OCI-LY7 (cell line): ENCODE results near the gene SCN2A. TPM values are rescaled to one million over a fixed set of nuclear protein-coding genes. Genes with fewer than 3 reads are reported as not detected.

ENCODE experiments used
- BruUV-seq: library from RNA; stranded (reverse); fragments of 400-500 nt; replicated peaks from 2 replicates; lab custom pipeline; 2021; lab: Mats Ljungman, UMichigan
- CTCF ChIA-PET: fragments of 300-600 bp; sonication (Branson Sonifier 250); formaldehyde crosslinking; loops from one replicate; lab custom pipeline; 2022; ENCODE audit warnings: antibody characterized with exemption; ENCODE audit not compliant: unreplicated experiment; lab: Charles Lee
- POLR2A ChIA-PET: fragments of 300-600 bp; sonication (Branson Sonifier 250); formaldehyde crosslinking; loops from one replicate; lab custom pipeline; 2022; ENCODE audit warnings: antibody characterized with exemption; lab: Charles Lee
- DNase-seq: peaks from one replicate; pipeline ENCODE4 v3.0.0-alpha.2; 2015; ENCODE audit warnings: low spot score
- H2AFZ ChIP-seq: fragments of 200-600 bp; sonication (generic), shearing (Covaris generic); 2 replicates; pipeline ENCODE4 v1.6.1; 2014; ENCODE audit warnings: mild to moderate bottlenecking, antibody characterized with exemption, low read length, moderate library complexity
- H3K27ac ChIP-seq: fragments of 200-600 bp; sonication (generic); 2 replicates; pipeline ENCODE4 v1.5.1; 2014; ENCODE audit warnings: mixed run types, low read depth, mild to moderate bottlenecking, moderate library complexity, low read length, inconsistent platforms; ENCODE audit not compliant: poor library complexity, severe bottlenecking
- H3K36me3 ChIP-seq: fragments of 200-600 bp; sonication (generic); 2 replicates; pipeline ENCODE4 v1.6.1; 2014; ENCODE audit warnings: mild to moderate bottlenecking, antibody characterized with exemption, low read length, moderate library complexity, mixed read lengths; ENCODE audit not compliant: insufficient read depth
- H3K4me1 ChIP-seq: fragments of 200-600 bp; sonication (generic); 2 replicates; pipeline ENCODE4 v1.5.1; 2014; ENCODE audit warnings: mild to moderate bottlenecking, low read length; ENCODE audit not compliant: insufficient read depth, poor library complexity, severe bottlenecking
- H3K4me2 ChIP-seq: fragments of 200-600 bp; sonication (generic); 2 replicates; pipeline ENCODE4 v1.6.1; 2014; ENCODE audit warnings: mild to moderate bottlenecking, low read length
- H3K4me3 ChIP-seq: fragments of 200-600 bp; sonication (generic); 2 replicates; pipeline ENCODE4 v1.5.1; 2014; ENCODE audit warnings: mild to moderate bottlenecking, low read depth, low read length; ENCODE audit not compliant: poor library complexity, severe bottlenecking
- H3K79me2 ChIP-seq: fragments of 200-600 bp; sonication (generic); 2 replicates; pipeline ENCODE4 v1.6.1; 2016; ENCODE audit warnings: low read depth, mild to moderate bottlenecking, low read length, moderate library complexity, mixed read lengths; ENCODE audit not compliant: insufficient read depth
- H3K9me2 ChIP-seq: fragments of 200-600 bp; sonication (generic); 2 replicates; pipeline ENCODE4 v1.6.1; 2016; ENCODE audit warnings: mild to moderate bottlenecking, low read length, mixed read lengths; ENCODE audit not compliant: insufficient read depth
- H3K9me3 ChIP-seq: fragments of 200-600 bp; sonication (generic); 2 replicates; pipeline ENCODE4 v1.6.1; 2014; ENCODE audit warnings: mild to moderate bottlenecking, mixed run types, low read length, mixed read lengths
- H4K20me1 ChIP-seq: fragments of 200-600 bp; sonication (generic); 2 replicates; pipeline ENCODE4 v1.6.1; 2014; ENCODE audit warnings: mild to moderate bottlenecking, antibody characterized with exemption, low read length, moderate library complexity, mixed read lengths; ENCODE audit not compliant: insufficient read depth
- EZH2phosphoT487 ChIP-seq: fragments of 200-600 bp; sonication (generic); IDR thresholded peaks from 2 replicates; pipeline ENCODE4 v1.6.1; 2018; ENCODE audit warnings: low read depth, borderline replicate concordance, mild to moderate bottlenecking, mixed run types, antibody characterized with exemption, low read length, moderate library complexity, mixed read lengths
- intact Hi-C: fragments of 100-400 bp; cut with micrococcal nuclease; formaldehyde crosslinking; loops from one replicate; pipeline ENCODE4 v1.10.0; 2022; ENCODE audit not compliant: unreplicated experiment
- total RNA-seq, 2 experiments: library from RNA; depleted of rRNA in 1 of 2; stranded (reverse); fragments of >200 nt in 1 of 2; shearing (Covaris generic) in 1 of 2; gene quantifications; 2 replicates each; pipeline ENCODE4 v1.2.3, GENCODE V29; 2014 to 2022
- TF ChIP-seq, protein P1 (sequence below): fragments of 200-600 bp; sonication (generic); conservative IDR thresholded peaks from 2 replicates; pipeline ENCODE4 v1.5.1; 2014; ENCODE audit warnings: mild to moderate bottlenecking, antibody characterized with exemption, low read length, moderate library complexity, mixed read lengths

SCN2A gene
- total RNA-seq, 2 experiments from 2014 or later: not detected

DNA sequence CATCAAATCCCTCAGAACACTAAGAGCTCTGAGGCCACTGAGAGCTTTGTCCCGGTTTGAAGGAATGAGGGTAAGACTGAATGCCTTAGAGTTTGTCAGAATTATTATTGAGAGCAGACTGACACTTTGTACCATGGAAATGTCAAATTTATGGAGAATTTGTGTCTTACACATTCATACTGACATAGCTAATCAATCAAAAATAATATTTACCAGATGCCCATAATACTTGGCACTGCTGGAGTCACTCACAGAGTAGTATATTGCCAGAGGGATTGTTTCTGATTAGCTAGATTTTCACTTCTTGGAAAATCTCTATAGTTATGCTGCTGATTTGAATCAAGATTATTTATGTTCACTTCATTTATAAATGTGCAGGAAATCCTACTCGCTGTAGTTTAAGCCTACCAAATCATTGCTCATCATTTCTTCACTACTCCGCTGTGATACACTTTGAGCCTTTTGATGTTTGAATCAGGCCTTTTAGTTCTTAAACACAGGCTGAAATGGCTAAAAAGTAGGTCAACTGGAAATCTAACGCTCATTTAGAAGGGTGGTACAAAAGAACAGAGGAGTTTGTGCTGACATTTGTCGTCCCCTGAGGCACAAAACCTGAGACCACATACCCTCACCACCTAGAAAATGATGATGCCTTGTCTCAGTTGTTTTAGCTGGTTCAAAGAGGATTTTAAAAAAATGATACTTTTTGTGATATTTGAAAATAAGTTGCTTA is 134.2 kb downstream of the SCN2A start:
- no peak for DNase-seq
- Histone ChIP-seq H4K20me1 (no peaks in the 10 kb centered on the region), H3K4me1 (no peaks in the 10 kb centered on the region), H3K79me2 (no peaks in the 10 kb centered on the region), H3K27ac (no peak overlapping the region), H3K4me3 (no peak overlapping the region), H3K36me3 (no peaks in the 10 kb centered on the region), H3K9me2 (no peaks in the 10 kb centered on the region), H3K9me3 (no peaks in the 10 kb centered on the region), H2AFZ (no peak overlapping the region), H3K4me2 (no peak overlapping the region)
- intact Hi-C loops: loop anchor here (5.0 kb wide), 1 partner anchor 716 kb away; no protein-coding TSS in a partner anchor
- BruUV-seq: no TSS peak
- ChIA-PET CTCF (no interaction called here), POLR2A (interaction anchor here (0.6 to 1.1 kb wide), 5 partner anchors 12 to 641 kb away, joined by 3 to 4 read pairs (median 3); no protein-coding TSS in a partner anchor)
- TF ChIP-seq EZH2phosphoT487: no peak
- TF ChIP-seq, protein P1, sequence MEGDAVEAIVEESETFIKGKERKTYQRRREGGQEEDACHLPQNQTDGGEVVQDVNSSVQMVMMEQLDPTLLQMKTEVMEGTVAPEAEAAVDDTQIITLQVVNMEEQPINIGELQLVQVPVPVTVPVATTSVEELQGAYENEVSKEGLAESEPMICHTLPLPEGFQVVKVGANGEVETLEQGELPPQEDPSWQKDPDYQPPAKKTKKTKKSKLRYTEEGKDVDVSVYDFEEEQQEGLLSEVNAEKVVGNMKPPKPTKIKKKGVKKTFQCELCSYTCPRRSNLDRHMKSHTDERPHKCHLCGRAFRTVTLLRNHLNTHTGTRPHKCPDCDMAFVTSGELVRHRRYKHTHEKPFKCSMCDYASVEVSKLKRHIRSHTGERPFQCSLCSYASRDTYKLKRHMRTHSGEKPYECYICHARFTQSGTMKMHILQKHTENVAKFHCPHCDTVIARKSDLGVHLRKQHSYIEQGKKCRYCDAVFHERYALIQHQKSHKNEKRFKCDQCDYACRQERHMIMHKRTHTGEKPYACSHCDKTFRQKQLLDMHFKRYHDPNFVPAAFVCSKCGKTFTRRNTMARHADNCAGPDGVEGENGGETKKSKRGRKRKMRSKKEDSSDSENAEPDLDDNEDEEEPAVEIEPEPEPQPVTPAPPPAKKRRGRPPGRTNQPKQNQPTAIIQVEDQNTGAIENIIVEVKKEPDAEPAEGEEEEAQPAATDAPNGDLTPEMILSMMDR: no peak

DNA sequence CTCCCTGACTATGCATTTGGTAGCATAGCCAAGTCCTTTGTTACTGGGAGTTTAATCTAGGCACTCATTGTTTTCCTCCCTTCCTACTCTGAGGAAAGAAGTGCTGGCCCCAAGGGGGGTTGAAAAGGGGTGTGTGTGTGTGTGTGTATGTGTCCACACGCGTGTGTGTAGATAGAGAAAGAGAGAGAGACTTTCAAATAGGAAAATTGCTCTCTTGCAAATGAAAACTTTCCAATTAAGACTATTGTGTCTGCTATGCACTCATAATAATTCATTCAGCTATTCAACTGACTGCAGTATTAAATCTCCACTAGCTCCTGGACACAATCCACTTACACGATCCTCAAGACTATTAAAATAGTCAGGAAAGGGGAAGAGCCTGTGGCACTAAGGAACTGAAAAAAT is 137.4 kb downstream of the SCN2A start:
- BruUV-seq: no TSS peak
- H3K9me2 ChIP-seq: no peaks in the 10 kb centered on the region
- no peaks in the 10 kb centered on the region for H3K79me2 ChIP-seq
- H3K4me2 ChIP-seq: no peak overlapping the region
- ChIA-PET POLR2A (interaction anchor here (1.1 kb wide), 1 partner anchor 11 kb away, joined by 3 read pairs; no protein-coding TSS in a partner anchor), CTCF (no interaction called here)
- intact Hi-C loops: no loop called here
- no peak overlapping the region for H2AFZ ChIP-seq
- no peak overlapping the region for H3K4me3 ChIP-seq
- H3K36me3 ChIP-seq: no peaks in the 10 kb centered on the region
- no peaks in the 10 kb centered on the region for H4K20me1 ChIP-seq
- H3K27ac ChIP-seq: no peak overlapping the region
- TF ChIP-seq EZH2phosphoT487: no peak
- TF ChIP-seq, protein P1: no peak
- no peak for DNase-seq
- no peaks in the 10 kb centered on the region for H3K9me3 ChIP-seq
- H3K4me1 ChIP-seq: no peaks in the 10 kb centered on the region

GRCh38 chr2:165382362-165382761 is 143.1 kb downstream of the SCN2A start:
- no peaks in the 10 kb centered on the region for H3K9me2 ChIP-seq
- H3K27ac ChIP-seq: no peak overlapping the region
- BruUV-seq: no TSS peak
- no peaks in the 10 kb centered on the region for H4K20me1 ChIP-seq
- no peak overlapping the region for H2AFZ ChIP-seq
- ChIA-PET POLR2A (interaction anchor here (0.8 to 1.5 kb wide), 3 partner anchors 13 to 161 kb away, joined by 3 to 4 read pairs (median 3); no protein-coding TSS in a partner anchor), CTCF (no interaction called here)
- no peaks in the 10 kb centered on the region for H3K79me2 ChIP-seq
- TF ChIP-seq EZH2phosphoT487: no peak
- TF ChIP-seq, protein P1: no peak
- no peaks in the 10 kb centered on the region for H3K4me1 ChIP-seq
- H3K4me2 ChIP-seq: no peak overlapping the region
- no peaks in the 10 kb centered on the region for H3K9me3 ChIP-seq
- intact Hi-C loops: loop anchor here (5.0 kb wide), 1 partner anchor 75 kb away; no protein-coding TSS in a partner anchor
- H3K36me3 ChIP-seq: no peaks in the 10 kb centered on the region
- H3K4me3 ChIP-seq: no peak overlapping the region
- no peak for DNase-seq
